GM18498 (cell line): ENCODE data around the gene SSR1.

ENCODE experiments used
- ATAC-seq: cut with Tn5 transposase; IDR thresholded peaks from one replicate; pipeline ENCODE4 v1.9.1; 2021; ENCODE audit warnings: mild to moderate bottlenecking, moderate library complexity; ENCODE audit not compliant: unreplicated experiment

The SSR1 gene

GRCh38 chr6:7260291-7261031 lies 52.5 kb downstream of the SSR1 start:
- ATAC-seq, result no peak

- ATAC-seq, result no peak
Measured at GRCh38 chr6:7258231-7258763, 54.7 kb downstream of the SSR1 start.

- ATAC-seq, result no peak
Measured at GRCh38 chr6:7257521-7258230, 55.3 kb downstream of the SSR1 start.

GRCh38 chr6:7256785-7257184 lies 56.2 kb downstream of the SSR1 start:
- ATAC-seq, result no peak

- ATAC-seq, result no peak
Measured at GRCh38 chr6:7255918-7256317, 57.1 kb downstream of the SSR1 start.

- ATAC-seq, result no peak
Measured at GRCh38 chr6:7254980-7255835, 57.8 kb downstream of the SSR1 start.

GRCh38 chr6:7252390-7252789 lies 60.6 kb downstream of the SSR1 start:
- ATAC-seq, result no peak

GRCh38 chr6:7251646-7252260 lies 61.2 kb downstream of the SSR1 start:
- no peak for ATAC-seq

GRCh38 chr6:7250812-7251211 lies 62.2 kb downstream of the SSR1 start:
- ATAC-seq, result no peak

GRCh38 chr6:7249946-7250643 lies 62.9 kb downstream of the SSR1 start:
- ATAC-seq, result no peak

GRCh38 chr6:7249391-7249790 lies 63.6 kb downstream of the SSR1 start:
- no peak for ATAC-seq

GRCh38 chr6:7247828-7248227 lies 65.2 kb downstream of the SSR1 start:
- ATAC-seq, result no peak

GRCh38 chr6:7247179-7247456 lies 65.9 kb downstream of the SSR1 start:
- no peak for ATAC-seq

GRCh38 chr6:7246401-7247178 lies 66.4 kb downstream of the SSR1 start:
- no peak for ATAC-seq

- no peak for ATAC-seq
Measured at GRCh38 chr6:7245668-7246393, 67.2 kb downstream of the SSR1 start.

GRCh38 chr6:7243179-7243981 lies 69.6 kb downstream of the SSR1 start:
- ATAC-seq, result no peak

GRCh38 chr6:7242835-7243178 lies 70.2 kb downstream of the SSR1 start:
- ATAC-seq, result no peak
